Left forelimb (tissue), 1 donor: ENCODE results near the gene TEX28.
"Not testable (repeated sequence)": the region's sequence is repeated elsewhere in the genome, so short reads cannot be mapped to it uniquely, and the experiment has no call there.

Experiments
- DNase-seq: peaks from one replicate; pipeline ENCODE4 v3.0.0-alpha.2; 2018; ENCODE audit warnings: low spot score

TEX28 gene

DNA sequence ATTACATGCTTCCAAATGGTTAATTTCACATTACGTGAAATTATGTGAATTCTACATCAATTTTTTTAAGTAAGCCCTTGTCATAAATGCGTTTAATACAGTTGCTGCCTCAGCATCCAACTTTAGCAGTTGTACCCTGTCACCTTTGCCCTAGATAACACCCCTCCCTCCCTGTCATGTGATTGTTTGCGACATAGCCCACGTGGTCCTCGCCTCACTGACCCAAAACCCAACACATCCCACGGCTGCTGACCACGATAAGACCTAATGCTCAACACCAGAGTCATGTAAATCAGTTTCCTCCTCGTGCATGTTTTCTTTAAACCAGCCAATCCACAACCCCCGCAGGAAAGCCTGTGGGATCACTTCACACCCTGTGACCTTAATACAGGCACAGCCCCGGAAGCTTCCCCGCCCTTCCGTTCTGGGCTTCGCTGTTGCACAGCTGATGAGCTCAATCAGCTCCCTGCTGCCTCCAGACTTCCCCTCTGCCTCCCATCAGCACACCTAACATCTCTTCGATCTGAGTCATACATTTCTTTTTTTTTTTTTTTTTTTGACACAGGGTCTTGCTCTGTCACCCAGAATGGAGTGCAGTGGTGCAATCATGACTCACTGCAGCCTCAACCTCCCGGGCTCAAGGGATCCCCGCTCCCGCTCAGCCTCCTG is 47.4 kb downstream of the TEX28 start:
- DNase-seq, result not testable (repeated sequence)

DNA sequence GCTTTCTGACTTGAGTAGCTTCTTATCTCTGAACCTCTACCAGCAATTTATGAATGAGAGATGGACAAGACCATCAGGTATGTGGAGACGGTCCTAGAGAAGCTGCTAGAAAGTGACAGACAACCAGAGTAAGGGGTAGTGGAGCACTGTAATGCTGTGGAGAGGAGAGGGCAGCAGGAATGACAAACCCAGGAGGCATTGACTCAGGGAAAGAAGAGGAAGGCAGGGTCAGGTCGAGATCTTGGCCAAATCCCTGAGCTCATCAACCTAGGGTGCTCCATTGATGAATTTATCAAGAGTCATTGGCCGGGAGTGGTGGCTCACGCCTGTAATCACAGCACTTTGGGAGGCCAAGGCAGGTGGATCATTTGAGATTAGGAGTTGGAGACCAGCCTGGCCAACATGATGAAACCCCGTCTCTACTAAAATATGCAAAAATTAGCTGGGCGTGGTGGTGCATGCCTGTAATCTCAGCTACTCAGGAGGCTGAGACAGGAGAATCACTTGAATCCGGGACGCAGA is 54.9 kb downstream of the TEX28 start:
- not testable (repeated sequence) for DNase-seq

DNA sequence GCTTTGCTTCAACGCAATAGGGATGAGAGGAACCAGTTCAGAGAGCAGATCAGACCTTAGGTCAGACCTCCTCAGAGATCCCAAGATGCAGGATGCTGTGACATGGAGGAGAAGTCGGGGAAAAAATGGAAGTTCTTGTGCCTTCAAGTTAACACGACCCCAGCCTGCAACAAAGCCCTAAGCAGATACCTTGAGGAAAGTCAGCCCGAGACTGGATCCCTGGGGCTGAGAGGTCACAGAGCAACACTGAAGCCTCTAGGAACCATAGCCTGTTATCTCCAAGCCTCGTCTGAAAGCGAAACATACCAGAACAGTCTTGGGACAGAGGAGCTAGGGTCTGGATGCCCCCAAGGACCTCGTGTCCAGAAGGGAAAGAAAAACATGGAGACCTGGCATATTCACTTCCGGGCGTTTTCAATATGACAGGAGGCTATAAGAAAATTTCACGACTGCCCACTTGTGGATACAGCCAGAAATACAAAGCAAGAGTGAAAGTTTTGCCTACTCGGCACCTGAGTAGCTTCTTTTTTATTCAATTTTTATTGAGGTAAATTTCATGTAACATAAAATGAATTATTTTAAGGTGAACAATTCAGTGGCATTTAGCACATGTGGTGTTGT is 55.9 kb downstream of the TEX28 start:
- DNase-seq, result not testable (repeated sequence)

DNA sequence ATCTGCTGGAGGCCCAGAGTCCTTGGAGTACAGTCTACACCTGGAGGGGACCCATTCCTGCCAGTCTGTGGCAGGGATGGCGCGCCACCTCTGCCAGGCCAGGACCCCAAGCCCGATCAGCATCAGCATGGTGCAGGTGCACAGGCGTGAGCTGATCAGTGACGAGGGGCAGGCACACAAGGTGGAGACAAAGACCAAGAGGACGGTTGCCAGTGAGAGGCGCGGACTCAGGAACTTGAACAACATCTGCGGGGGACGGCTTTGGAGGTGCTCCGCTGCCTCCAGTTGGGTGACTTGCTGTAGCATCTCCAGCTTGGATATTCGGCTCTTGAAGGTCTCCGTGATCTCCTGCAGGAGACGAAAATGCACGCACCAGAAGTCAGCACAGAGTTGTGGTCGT is 61.3 kb downstream of the TEX28 start:
- DNase-seq, result not testable (repeated sequence)

DNA sequence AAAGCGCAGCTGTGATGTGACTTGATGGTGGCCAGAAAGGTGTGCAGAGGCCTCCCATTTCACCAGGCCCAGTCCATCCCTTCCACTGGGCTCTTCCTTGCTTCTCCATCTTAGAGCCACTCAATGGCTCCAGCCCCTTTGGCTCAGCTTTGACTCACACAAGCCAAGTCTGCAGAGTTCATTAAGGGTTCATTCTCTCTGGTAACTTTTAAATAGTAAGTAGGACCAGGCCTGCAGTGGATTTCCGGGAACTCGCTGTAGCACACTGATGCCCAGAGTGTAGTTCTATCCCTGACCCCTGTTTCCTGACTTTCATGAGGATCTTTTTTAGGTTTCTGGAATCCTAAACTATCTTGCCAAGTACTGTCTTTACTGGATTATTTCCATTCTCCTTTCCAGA is 63.5 kb downstream of the TEX28 start:
- DNase-seq, result not testable (repeated sequence)

DNA sequence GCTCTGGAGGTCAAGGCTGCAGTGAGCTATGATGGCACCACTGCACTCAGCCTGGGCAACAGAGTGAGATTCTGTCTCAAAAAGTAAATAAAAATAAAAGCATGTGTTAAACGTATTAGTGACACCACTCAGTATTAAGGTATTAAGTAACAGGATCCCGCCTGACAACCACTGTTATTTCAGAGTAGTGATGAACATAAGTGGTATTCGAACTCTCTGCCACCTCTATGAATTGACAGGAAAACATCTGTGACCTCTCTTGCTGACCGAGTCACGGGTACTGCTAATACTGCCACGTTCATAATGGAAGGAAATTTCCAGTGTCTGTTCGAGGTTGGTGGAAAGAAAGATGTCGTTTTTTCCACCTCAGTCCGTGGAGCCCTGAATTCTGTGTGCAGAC is 68.2 kb downstream of the TEX28 start:
- not testable (repeated sequence) for DNase-seq

DNA sequence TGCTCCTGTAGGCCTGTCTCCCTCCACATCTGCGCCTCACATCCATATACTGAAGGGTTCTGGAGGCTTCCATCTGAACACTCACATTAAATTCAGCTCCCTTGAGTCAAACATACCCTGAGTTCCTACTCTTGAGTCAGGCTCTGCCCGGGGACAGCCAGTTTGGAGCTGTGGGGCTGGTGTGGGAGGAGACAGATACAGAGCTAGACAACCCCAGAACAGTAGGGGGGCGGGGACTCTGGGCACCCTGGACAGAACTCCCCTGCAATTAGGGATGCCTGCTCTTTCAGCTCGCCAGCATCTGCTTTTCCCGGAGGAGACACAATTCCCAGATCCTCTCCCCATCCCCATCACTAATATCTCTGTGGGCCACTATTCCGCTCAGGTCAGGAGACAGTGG is 69.6 kb downstream of the TEX28 start:
- not testable (repeated sequence) for DNase-seq
